NCI-H1694 treated with DMSO at 0.1 percent for 48 hours (cell line): ENCODE results near the gene MYO15A.
"Not testable (repeated sequence)": the region's sequence is repeated elsewhere in the genome, so short reads cannot be mapped to it uniquely, and the experiment has no call there.

Source experiments
- DNase-seq: peaks from one replicate; lab custom pipeline; 2025; lab: John Stamatoyannopoulos, UW

Gene MYO15A

GRCh38 chr17:18185391-18185790, 76.8 kb downstream of the MYO15A start:
- no peak for DNase-seq

DNA sequence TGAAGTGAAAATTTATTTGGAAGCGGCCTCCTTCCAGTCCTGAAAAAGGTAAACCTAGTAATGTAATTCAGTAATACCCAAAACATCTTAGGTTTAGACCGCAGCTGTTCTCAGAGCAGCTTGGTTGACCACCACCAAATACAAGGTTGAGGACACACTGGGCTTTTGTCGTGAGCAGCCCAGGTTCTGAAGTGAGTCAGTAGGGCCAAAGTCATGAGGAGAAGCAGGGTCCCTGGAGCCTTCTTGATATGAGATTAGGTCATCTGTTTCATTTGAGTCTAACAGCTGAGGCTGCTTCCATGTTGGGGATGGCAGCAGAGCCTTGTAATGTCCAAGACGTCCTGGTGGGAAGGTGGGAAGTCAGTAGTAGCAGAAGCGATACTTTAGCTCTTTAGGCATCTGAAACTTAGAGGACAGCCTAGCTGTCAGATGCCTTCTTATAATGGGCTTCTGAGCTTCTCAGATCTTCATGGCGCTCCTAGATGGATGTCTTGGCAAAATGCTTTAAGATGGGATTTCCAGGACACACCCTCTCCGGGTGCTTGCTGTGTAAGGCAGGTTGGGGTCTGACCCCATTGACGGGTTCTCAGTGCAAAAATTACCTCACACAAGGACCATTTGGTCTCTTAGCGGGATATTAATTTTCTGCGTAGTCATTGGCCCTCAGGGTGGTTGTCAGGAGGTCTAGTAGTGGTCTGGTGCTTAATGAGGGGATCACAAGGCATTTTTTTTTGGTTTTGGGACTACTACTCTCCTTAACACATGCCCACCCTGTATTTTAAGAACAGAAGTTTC, 77.5 kb downstream of the MYO15A start:
- no peak for DNase-seq

GRCh38 chr17:18186627-18186982, 78.0 kb downstream of the MYO15A start:
- no peak for DNase-seq

DNA sequence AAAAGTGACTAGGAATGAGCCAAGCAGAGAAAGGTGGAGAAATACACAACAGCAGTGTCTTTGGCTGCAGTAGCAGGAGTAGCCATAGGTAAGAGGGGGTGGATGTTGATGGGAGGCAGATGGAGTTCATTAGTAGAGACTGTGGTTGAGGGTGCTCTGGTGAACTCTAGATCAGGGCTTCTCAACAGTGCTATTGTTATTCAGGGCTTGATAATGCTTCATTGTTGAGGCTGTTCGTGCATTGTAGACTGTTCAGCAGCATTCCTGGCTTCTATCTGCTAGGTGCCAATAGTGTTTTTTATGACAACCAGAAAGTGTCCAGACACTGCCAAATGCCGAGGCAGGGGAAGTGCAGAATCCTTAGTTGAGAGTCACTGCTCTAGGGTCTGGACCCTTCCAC, 78.7 kb downstream of the MYO15A start:
- DNase-seq: no peak

DNA sequence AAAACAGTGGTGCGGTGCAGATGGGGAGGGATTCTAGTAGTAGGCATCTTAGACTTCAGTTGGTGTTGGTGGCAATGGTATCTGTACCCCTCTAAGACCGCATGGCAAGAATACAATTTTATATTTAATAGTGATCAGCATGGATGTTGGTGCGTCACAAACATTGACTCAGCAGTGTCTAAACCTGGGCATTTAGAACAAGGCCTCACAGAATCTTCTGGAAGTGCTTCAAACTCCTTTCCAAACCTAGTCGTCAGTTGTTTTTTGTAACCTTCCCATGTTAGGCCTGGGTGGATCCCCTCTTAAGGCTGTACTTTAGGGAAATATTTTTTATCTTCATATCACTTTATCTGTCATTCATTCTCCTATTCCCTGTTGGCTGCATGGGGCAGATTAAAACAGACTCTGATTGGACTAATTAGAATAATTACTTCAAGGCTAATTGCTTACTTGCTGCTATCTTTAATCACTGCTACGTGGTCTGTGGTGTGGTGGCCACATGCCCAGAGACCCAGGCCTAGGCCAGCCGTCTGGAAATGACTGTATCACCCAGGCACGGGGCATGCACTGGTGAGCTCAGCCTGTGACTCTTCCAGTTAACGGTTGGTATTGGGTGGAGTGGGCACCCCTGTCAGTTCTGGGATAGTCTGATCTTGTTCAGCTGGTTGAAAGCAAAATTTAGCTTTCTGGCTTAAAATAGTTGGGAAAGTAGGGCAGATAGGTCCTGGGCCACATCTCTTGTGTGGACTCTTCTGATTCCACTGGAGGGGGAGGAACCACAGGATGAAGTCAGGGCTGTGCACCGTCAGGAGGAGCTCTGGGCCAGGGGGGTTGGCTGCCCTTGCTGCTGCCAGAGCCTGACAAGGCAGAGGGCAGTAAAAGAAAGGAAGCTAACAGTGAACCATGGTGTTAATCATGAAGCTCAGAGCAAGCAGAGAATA, 79.5 kb downstream of the MYO15A start:
- DNase-seq: no peak

DNA sequence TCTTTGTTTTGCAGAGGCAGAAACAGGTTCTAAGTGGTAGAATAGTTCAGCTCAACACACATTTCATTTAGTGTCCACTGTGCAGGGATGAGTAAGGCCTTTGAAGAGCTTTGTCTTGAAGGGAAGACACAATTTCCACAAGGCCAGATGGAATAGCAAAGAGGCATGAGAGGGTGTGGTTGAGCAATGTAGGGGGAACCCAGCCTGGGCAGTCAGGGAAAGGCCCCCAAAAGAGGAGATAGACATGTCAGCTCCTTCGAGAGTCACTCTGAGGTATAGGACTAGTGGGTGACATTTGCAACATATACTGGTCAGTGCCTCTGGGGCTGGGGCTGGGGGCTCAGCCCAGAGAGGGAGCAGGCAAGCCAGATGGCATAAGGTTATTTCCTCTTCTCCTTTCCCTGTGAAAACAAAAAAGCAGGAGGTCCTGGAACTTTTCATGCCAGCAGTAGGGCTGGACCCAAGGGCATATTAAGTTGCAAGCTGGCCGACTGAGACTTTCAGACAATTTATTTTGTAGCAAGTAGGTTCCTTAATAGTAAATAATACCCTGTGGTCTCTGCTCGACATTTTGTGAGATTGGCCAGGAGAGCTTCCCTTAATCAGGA, 82.2 kb downstream of the MYO15A start:
- DNase-seq: no peak

DNA sequence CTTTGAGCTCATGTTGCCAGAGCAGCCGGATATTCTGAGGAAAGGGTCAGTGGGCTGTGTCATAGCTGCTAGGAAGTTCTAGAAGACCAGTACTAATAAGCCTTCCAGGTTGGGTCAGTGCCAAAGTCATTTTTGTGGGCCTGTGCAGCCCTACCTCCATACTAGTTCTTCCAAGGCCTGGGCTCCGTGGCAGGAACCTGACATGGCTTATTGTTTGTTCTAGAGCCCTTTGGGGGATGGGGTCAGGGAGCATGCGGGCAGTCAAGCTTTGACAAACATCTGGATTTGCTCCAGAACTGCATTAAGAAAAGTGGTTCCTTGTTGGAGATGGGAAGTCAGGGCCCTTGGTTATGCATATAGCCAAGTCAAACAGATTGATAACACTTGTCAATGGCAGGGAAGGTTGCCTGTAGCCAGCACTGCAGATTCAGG, 82.7 kb downstream of the MYO15A start:
- no peak for DNase-seq

DNA sequence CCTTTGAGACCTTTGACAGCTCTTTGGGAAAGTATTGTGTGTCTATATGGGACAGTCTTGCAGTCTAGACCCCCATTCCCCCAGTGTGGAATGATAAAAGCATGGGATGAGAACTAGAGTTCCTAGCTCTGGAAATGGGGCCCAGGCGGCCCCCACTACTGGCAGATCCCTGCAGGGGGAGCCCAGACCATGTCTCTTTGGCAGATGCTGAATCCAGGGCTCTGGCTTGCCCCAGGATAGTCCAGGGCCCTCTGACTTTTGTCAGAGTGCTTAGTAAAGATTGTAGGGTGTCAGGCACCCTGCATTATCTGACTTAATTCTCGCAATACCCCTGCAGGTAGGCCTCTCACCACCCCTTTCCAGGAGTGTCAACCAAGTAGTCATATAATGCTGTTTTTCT, 83.4 kb downstream of the MYO15A start:
- DNase-seq: no peak

DNA sequence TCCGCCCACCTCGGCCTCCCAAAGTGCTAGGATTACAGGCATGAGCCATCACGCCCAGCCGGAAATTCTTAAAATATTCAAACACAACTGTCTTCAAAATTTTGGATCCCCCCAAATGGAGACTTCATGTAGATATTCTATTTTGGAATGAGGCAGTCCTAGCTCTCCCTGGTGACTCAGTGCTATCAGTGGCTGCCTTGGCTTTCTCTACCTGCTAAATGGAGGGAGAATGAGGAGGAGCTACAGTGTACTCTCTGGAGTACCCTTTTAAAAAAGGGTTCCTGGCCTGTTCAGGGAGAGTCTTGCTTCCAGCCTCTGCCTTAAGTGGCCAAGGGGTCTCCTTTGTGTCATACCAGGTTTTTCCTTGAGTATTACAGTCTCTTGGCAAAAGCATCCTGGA, 85.8 kb downstream of the MYO15A start:
- no peak for DNase-seq

- DNase-seq: no peak
Observed at GRCh38 chr17:18194804-18195203, 86.2 kb downstream of the MYO15A start.

GRCh38 chr17:18195246-18195645, 86.7 kb downstream of the MYO15A start:
- no peak for DNase-seq

GRCh38 chr17:18197535-18198194, 89.1 kb downstream of the MYO15A start:
- DNase-seq: no peak

DNA sequence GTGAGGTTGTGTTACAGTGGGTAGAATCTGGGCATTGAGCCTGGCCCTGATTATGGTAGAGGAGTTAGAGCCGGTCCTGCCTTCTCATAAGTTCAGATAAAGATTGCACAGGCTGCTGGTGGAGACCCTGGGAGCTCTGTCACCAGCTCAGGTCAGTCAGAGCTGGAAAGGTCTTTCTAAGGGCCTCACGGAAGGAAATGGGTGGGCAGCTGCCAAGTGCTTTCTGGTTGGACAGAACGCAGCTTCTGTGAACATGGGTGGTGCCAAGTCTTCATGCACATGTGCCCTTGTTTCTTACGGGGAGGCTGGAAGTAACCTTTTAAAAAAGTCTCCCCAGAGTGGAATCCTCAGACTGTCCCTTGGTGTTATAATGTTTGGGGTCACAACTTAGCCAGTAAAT, 90.0 kb downstream of the MYO15A start:
- no peak for DNase-seq

- DNase-seq: no peak
Observed at GRCh38 chr17:18201108-18201507, 92.6 kb downstream of the MYO15A start.

GRCh38 chr17:18203308-18203707, 94.8 kb downstream of the MYO15A start:
- DNase-seq: no peak

DNA sequence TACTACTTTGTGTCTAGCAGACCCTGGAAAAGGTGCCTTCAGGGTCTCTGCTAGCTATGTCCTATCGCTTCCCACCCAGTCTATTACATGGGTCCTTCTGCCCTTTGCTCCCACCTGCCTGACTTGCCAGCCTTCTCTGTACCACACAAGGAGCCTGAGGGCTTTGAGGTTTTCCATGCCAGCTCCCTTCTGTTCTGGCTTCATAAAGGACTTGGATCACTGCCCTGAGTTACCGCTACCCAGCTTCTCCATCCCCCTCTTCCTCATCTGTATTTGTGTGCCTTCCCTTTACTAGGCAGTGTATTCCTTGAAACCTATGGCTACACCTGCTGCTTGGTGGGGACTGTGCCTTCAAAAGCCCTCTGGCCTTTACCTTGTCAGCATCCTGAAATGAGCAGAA, 97.3 kb downstream of the MYO15A start:
- no peak for DNase-seq

- DNase-seq: no peak
Observed at GRCh38 chr17:18206962-18207361, 98.4 kb downstream of the MYO15A start.

GRCh38 chr17:18208092-18208491, 99.5 kb downstream of the MYO15A start:
- no peak for DNase-seq

DNA sequence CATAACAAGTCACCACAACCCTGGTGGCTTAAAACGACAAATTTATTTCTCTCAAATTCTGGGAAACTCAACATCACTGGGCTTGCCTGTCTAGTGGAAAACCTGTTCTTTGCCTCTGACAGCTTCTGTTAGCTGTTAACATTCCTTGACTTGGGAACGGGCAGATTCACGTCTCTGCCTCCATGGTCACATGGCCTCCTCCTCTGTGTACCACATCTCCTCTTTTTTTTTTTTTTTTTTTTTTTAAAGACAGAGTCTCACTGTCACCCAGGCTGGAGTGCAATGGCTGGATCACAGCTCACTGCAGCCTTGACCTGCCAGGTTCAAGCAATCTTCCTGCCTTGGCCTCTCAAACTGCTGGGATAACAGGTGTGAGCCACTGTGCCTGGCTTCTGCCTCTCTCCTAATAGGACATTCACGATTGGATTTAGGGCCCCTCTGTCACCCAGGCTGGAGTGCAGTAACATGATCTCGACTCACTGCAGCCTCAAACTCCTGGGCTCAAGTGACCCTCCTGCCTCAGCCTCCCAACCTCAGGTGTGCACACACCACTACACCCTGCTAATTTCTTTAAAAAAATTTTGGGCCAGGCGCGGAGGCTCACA, 105.2 kb downstream of the MYO15A start:
- DNase-seq: no peak

- DNase-seq: not testable (repeated sequence)
Observed at GRCh38 chr17:18216906-18217305, 108.3 kb downstream of the MYO15A start.

DNA sequence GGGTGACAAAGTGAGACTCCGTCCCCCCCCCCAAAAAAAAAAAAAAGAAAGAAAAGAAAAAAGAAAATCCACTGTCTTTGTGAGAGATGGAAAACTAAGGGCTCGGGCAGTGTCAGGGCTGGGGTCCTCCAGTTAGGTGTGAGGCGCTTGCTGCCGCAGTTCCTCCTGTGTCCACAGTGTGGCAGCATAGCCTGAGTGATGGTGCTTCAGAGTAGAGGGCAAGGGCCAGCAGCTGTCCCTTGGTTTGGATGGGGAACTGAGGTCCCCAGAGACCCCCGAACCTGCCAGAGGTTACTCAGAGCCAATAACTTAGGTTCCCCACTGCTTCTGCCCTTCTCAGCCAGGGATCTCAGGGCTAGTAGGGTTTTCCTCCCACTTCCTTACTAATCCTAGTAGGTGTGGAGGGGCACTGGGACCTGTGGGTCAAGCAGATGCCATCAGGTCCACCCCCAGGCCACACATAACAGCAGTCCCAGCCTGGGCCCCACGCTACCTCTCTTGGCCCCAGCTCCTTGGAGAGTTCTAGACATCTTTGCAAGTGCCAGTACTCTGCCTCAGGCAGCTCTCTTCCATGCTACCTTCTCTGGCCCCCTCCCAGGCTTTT, 109.0 kb downstream of the MYO15A start:
- DNase-seq: peak; percentile 18
